Measurements from ENCODE around the gene ERFL.
"Not testable (repeated sequence)": the region's sequence is repeated elsewhere in the genome, so short reads cannot be mapped to it uniquely, and the experiment has no call there.

ERFL gene

DNA sequence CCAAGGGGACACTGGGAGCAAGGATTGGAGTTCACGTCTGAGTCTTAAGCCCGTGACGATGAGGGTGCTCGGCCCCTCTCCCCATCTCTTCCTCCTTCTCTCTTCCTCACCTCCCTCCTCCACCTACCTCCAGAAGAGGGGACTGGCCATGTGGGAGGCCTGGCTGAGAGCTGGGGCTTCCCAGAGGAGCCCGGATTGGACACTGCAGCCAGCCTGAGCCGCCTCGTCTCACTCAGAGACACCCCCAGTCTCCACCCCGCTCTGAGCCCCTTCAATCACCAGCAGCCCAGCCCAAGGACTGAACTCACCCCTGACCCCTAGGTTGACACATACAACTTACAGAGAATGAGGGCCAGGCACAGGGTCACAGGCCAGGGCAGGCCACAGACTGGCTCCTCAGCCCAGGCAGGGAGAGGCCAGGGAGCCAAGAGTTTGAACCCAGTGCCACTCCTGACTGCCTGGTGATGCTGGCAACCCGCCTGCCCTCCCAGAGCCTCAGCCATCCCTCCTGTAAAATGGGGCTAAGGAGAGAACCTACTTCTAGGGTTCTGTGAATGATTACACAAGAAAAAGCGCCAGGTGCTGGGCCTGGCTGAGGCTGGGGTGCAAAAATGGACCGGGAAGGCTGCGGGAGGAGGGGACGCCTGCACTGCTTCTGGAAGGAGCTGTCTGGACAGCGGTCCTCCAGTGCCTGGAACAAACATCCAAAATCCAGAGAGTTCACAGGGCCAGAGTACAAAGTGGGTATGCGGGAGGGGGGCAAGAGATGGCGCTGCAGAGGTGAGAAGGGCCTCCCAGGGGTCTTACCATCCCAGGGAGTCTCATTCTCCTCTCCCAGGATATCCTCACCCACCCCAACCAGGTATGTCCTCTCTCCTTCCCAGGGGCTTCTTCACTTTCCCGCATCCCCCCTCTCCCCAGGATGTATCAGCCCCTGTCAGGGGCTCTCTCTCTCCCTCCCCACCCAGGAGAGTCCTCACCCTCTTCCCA, 50.0 kb downstream of the ERFL start:
- DNase-seq (ENCODE audit: low read depth, low spot score), result no peak

DNA sequence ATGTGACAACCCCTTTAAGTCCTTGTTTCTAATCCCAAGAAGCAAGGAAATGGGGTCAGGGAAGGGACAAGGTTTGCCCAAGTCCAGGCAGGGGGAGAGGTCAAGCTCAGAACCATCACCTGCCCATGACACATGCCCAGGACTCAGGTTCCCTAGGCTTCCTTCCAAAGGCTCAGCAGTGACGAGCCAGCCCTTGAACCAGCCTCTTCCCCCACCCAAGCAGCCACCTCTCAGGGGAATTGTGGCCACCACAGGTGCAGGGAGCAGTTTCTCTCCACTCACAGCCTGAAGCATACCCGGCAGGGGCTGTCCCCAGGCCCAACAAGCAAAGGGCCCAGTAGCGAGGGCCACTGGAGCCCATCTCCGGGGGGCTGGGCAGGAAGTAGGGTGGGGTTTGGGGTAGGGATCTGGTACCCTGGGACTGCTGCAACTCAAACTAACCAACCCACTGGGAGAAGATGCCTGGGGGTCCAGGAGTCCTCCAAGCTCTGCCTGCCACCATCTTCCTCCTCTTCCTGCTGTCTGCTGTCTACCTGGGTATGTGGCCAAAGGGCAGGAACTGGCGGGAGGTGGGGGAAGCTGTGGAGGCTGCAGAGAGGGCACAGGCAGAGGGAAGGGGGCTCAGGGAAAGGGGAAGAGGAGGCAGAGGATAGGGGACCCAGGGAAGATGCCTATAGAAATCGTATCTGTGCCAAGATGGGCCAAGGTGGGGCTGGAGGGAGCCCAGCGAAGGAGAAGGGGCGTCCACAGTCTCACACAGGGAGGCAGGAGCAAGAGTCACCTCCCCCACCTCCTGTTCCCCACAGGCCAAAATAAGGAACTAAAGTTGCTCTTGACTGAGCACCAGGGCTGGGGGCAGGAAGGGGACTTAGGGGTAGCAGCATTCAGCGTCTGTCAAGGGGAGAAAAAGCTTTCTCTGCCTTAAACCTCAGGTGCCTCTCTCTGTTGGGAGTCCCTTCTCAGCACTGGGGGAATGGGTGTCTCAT, 51.1 kb downstream of the ERFL start, which contains the start of gene CD79A:
Gene CD79A (plus strand): TSS at position 433 of the 986 bp plus-strand sequence. CDS start 26 bp downstream, at position 459.
- DNase-seq (ENCODE audit: low read depth, low spot score), result no peak

DNA sequence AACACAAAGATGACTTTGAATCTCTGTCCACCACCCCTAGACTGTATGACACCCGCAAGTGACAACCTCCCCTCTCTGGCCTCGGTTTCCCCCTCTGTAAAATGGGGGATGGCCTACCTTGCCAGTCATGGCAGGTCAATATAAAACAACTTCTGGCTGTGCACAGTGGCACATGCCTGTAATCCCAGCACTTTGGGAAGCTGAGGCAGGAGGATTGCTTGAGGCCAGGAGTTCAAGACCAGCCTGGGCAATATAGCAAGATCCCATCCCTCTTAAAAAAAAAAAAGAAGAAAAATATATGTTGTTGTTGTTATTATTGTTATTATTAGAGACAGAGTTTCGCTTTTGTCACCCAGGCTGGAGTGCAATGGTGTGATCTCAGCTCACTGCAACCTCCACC, 52.3 kb downstream of the ERFL start:
- DNase-seq (ENCODE audit: low read depth, low spot score), result not testable (repeated sequence)

DNA sequence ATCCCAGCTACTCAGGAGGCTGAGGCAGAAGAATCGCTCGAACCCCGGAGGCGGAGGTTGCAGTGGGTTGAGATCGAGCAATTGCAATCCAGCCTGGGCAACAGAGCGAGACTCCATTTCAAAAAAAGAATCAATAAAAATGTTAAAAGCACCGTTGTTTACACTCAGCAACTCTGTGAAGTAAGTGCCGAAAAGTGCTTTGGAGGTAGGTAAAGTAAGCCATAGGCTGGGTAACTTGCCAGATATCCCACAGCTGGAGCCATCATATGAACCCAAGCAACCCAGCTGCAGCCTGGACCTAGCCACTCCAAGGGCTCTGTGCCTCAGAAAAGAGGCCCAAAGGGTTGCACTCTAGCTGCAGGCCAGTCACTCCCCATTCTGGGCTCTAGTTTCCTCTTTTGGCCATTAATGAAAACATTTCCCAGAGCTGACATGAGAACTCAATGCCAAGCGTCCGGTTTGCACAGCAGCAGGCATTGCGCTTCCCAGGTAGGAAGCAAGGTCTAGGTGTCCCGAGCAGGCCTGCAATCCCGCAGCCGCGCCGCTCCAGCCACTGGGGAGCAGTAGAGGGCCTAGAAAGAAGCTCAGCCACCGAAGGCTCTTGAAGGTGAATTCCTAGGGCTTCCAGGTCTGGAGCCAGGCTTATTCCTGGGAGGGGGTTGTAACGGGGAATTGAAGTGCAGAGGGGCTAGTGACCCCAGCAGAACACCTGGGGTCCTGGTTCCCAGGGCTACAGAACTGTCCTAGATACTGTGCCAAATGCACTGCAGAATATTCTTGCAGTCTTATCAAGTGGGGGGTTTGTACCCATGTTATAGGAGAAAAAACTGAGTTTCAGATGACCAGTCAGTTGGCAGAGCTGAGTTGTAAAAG, 55.2 kb downstream of the ERFL start:
- DNase-seq (ENCODE audit: low read depth, low spot score), result no peak

DNA sequence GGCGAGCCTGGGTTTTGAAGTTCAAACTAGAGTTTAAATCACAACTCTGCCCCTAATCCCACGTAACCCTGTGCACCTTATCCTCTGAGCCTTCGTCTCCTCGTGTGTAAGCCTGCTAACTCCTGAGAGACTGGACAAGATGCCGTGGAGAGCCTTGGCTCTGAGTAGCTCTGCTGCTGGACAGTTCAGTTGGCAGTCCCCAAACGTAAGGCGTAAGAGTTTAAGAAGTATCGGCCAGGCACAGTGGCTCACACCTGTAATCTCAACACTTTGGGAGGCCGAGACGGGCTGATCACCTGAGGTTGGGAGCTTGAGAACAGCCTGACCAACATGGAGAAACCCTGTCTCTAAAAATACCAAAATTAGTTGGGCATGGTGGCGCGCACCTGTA, 55.9 kb downstream of the ERFL start:
- no peak for DNase-seq (ENCODE audit: low read depth, low spot score)

DNA sequence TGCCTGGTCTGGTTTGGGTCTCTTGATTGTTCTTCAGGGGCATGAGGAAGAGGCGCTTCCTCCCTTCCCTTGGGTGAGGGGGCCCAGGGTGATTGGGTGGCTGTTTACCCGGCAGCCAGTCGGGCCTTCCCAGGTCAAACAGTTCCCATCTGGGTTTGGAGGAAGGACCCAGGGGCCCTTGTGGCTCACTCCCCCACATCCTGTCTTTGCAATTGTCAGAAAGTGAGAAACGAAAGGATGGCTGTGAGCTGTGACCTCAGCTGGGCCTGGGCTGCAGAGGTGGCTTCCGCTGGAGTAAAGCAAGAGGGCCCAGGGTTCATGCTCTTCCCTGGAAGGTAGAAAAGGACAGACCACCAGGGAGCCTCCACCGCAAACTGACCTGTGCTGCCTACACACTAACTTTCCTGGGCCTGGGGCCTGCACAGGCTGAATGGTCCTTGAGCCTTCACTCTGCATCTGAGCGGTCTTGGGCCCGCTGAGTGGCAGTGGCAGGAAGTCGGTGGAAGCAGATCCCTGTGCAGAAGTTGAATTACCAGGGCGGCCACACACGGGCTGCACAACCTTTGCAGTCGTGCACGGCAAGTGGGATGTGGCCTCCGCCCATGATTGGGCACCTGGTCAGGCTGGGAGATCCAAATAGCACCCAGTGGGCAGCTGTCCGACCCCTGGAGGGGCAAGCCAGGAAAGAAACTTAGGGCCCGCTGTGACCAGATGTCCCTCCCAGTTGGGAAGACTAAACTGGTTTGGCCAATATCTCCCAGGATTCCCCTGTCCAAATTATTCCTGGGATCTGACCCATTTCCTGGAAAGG, 56.5 kb downstream of the ERFL start:
- no peak for DNase-seq (ENCODE audit: low read depth, low spot score)

DNA sequence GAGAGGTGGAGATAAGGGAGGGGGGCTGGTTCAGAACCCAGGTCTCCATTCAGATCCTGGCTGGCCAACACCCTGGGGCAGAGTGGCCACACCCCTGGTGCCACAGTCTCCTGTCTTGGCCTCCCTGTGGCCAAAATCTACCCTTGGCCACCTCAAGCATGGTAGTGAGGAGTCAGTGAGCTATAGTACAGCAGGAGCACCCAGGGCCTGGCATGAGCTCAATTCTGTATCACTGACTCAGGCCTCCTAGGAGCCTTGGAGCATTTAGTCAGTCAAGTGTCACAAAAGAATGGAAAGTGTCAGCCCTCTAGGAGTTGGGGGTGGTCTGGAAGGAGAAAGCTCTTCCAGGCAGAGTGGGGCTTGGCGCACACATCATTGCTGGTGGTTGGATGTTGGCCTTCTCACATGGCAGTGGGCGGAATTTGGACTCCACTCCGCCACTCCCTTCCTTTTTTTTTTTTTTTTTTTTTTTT, 57.8 kb downstream of the ERFL start:
- no peak for DNase-seq (ENCODE audit: low read depth, low spot score)

DNA sequence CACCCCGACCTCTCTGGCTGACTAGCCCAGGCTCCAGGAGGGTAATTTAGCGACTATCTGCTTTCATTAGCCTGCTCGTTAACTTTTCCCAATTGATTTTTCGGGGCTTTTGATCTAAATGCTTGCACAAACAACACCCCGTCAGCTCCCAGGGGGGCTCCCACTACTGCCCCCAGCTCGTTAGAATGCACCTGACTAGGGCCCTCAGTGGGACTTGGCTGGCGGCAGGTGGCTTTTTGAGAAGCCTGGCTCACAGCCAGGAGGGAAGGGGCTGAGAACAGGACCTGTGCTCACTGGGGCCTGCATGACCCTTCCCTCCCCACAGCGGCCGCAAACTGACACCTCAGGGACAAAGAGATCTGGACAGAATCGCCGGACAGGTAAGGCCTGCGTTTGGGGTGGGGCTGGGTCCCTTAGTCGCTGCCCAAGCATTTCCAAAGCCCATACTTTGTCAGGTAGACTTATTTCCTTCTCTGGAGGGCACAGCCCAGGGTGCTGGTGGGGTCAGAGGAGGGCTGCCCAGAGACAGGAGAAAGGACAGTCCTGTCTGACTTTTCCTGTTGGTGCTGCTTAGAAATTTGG, 58.8 kb downstream of the ERFL start:
- DNase-seq (ENCODE audit: low read depth, low spot score), result no peak

DNA sequence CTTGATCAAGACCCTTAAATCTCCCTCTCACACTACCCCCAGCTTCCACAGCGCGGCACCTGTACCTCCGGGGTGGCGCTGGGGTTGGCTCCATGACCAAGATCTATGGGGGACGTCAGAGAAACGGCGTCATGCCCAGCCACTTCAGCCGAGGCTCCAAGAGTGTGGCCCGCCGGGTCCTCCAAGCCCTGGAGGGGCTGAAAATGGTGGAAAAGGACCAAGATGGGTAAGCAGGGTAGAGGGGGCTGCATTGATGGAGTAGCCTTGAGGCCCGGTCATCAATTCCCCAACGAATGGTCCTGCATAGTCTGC, 59.3 kb downstream of the ERFL start:
- DNase-seq (ENCODE audit: low read depth, low spot score), result no peak

DNA sequence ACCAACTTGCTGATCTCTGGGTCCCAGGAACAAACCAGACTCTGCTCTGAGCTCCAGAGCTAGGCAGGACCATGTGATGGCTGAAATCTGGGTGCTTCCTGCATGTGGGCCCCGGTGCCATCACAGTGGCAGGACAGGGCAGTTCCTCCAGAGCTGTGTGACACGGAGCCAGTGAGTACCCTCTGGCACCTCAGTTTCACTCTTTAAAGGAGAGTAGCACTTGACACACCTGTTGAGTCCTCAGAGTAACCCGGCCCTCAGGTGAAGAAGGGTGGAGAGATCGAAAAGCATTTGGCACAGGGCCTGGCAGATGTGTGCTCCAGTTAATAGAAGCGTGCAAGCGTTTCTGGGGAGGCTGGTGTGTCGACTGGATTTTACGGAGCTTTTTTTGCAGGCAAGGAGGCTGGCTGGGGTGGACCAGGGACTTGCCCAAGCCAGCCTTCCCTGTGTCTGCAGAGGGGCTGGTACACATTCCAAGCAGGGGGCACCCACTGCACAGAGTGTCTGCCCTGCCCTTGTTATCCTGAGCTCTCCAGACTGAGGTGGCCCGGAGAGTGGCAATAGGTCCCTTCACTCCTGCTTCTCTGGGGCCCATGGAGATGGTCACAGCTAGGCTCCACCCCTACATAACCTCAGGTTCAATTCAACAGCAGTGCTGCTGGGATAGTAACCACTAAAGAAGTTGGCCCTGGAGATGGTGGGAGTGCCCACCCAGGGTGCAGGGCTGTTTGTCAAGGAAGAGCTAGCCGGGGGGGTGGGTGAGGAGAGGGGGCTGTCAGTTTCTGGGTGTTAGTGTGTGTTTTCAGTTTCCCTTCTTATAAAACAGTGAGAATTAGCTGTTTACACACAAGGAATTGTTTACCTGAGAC, 59.9 kb downstream of the ERFL start:
- DNase-seq (ENCODE audit: low read depth, low spot score), result no peak

DNA sequence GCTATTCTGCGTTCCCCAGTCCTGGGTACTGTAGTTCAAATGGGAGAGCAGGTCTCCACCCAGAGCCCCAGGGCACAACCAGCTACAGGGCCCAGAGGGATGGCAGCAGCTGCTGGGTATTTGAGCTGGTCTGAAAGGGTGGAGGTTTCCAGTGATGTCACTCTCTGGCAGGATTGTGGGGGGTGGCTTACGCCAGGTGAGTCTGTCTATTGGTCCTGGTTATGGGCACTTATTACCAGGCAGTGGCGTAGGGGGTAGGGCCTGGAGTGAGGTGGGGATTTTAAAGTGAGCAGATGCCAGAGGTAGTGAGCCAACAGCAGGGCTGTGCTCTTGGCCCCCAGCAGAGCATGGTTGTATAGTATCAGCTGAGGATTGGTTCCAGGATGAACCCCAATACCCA, 62.0 kb downstream of the ERFL start:
- no peak for DNase-seq (ENCODE audit: low read depth, low spot score)

DNA sequence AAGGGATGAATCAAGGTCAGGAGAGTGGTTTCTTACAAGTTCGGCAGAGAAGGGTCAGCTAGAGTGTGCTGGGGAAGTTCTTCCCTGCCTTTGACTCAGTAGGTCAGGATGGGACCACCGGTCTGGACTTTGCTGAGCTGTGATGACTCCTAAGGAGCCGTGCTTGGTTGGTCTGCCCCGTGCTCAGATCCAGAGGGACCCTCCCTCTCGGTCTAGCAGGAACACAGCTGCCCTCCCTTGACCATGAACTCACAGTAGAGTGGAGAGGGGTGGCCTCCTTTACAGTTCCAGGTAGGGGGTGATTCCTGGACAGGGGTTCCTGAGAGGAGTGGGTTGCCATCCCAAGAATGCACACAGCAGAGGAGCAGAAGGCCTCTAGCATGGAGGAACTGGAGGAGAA, 63.9 kb downstream of the ERFL start:
- DNase-seq (ENCODE audit: low read depth, low spot score), result no peak

DNA sequence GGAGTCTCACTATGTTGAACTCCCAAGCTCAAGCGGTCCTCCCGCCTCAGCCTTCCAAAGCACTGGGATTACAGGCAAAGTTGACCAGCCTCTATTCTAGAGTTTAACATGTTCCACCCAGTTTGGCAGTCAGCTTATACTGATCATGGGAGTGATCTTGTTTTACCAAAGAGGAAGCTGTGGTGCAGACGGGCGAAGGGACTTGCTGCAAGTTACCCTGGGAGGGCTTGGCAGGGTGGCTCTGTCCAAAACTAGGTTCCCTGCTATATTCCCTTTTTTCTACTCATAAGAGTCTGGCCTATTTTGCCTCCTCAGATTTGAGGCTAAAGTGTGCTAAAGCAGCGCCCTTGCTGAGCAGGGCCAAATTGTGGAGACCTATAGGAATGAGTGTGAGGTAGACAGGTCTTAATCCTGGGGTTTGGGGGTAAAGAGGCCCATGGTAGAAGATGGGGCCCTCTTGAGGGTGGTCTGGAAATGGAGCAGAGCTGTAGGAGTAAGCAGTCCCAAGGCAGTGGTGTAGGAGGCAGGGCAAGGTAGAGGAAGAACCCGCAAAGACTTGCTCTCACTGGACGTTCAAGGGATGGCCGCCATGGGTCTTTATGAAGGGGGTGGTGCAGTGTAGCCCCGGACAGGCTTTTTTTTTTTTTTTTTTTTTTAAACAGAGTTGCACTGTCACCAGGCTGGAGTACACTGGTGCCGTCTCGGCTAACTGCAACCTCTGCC, 64.9 kb downstream of the ERFL start:
- DNase-seq (ENCODE audit: low read depth, low spot score), result no peak

DNA sequence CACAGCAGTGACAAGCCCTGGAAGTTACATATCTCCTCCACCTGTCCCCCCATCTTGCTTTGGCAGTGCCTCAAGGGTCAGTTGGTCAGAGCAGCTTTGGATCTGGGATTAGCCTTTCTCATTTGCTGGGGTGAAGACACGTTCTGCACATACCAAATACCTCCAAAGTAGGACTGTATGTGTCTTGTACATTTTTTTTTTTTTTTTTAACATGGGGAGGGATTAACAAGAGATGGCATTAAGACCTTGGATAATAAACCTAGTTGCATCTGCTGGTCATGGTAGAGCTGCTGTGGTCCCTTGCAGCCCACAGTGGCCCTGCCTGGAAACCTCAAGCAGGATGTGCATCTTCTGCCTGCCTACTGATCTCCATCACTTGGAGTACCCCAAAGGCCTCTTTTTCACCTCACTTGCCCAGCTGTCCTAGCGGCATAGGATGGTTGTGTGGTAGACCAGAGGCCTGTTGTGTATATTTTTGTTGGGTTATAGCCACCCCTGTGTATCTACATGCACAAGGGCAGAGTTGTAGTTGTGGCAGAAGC, 65.7 kb downstream of the ERFL start:
- no peak for DNase-seq (ENCODE audit: low read depth, low spot score)

DNA sequence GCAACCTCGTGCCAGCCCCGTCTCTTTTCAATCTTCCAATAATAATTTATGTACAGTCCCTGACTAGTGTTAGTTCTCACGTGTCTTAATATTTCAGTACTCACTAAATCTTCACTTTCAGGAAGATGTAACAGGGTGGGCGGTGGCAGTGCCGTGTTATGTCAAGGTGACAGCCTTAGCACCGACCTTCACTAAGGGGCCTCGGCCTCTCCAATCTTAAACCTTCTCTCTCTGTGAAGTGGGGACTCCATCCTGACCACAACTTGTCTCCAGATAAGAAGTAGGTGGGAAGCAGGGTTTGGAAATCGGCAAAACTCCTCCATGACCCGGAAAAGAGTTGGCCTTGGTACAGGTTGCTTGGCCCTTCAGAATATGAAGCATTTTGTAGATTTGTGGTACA, 66.4 kb downstream of the ERFL start:
- DNase-seq (ENCODE audit: low read depth, low spot score), result no peak

DNA sequence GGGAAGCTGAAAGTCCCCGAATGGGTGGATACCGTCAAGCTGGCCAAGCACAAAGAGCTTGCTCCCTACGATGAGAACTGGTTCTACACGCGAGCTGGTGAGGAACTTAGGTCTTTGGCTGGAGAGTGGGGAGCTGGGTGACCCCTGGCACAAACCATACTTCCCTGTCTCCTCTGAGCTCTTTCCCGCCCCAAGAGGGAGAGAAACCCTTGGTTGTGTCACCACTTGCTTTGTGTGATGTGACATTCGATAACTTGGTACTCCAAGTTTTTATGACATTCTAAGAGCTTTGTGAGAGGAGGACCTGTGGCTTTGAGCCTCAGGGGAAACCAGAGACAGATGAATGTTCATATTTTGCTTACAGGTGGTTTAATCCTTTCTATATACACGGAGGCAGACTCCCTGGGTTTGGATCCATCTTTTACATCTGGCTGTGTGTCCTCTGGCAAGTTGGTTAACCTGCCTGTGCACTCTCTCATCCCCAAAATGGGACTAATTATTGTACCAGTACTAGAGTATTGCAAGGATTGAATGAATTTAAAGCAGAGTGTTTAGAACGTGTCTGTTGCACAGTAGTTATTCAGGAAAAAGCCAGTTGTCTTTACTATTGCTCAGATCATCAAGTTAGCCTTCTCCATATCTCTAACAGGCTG, 67.0 kb downstream of the ERFL start:
- DNase-seq (ENCODE audit: low read depth, low spot score), result no peak

DNA sequence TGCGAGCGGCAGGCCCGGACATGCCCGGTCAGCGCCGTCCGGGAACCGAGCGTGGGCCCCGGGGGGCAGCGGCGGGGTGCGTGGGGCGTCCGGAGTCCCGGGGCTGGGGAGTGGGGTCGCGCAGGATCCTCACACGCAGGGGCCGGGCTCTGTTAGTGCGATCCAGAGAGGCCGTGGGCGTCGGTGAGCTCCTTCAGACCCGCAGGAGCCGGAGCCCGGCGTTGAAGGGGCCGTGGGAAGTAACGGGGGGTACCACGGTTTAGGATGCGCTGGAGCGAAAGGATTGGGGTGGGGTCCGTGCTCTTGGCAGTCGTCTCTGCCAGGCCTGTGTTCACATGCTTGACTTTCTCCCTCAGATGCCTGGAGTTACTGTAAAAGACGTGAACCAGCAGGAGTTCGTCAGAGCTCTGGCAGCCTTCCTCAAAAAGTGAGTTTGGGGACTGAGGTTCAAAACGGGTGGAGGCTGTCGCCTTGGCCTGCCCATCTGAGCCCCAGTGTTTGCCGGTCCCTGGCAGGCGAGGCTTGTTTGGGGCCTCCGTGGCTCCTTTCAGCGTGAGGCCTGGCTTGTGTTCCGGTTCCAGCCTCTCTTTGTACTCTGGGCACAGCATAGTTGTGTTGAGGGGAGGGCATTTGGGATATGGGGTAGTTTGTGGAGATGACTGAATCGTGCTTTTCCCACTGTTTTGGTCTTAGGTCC, 67.7 kb downstream of the ERFL start:
- DNase-seq (ENCODE audit: low read depth, low spot score), result no peak
